Omental fat pad (tissue), 4 donors: Measurements from ENCODE around the gene PLCB1. TPM values are rescaled to one million over a fixed set of nuclear protein-coding genes. Genes with fewer than 3 reads are reported as not detected.

ENCODE experiments used
- ATAC-seq: fragments of 150-250 bp; one replicate; pipeline ENCODE4 v1.9.1; 2016; ENCODE audit warnings: mild to moderate bottlenecking, moderate library complexity; ENCODE audit not compliant: low FRiP score
- DNase-seq: peaks from one replicate; pipeline ENCODE4 v3.0.0-alpha.2; 2019; ENCODE audit warnings: low spot score
- total RNA-seq, 4 donors: library from RNA; depleted of rRNA; stranded (reverse); fragments of >200 nt; gene quantifications; one replicate each; pipeline ENCODE4 v1.1.0, GENCODE V29; 2016
- TF ChIP-seq, protein P1 (sequence below), 3 donors: fragments of 450-650 bp; IDR thresholded peaks; one replicate each; pipeline ENCODE4 v1.5.1; 2016 to 2017; ENCODE audit warnings: antibody characterized with exemption in 3 of 3, mild to moderate bottlenecking in 3 of 3, moderate library complexity in 2 of 3

The PLCB1 gene
- total RNA-seq, 4 donors from 2014 or later = 22.4 to 60.5 (median 36.4) TPM

DNA sequence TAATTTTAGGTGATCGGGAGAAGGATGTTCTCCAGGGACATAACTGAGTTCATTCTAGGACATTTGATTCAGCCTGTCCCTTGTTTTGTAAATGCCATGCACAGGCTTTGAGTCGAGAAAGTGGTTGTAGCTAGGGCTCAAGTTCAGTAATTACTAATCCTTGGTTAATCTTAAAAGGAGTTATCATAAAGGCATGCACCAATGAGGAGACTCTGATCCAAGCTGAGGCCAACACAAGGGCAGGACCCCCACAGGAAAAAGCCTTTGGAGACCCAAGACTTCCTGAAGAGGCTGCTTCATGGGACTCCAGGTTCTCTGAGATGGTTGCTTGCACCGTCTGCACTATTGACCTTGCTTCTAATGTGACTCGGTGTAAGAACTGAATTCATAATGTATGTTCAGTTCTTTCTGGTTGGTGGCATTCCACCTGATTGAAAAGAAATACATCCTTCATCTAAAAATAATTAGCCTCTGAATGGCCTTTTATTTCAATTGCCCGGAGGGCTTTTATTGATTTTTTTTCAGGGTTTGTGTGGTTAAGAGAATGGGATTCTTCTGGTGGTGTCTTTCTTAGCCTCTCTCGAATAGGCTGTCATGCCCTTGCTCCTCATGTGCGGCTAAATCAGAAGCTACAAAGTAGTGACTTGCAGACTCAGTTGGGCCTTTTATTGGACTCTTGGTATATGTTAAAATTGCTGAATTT, 735.1 kb downstream of the PLCB1 start:
- no peak for ATAC-seq
- TF ChIP-seq, protein P1, sequence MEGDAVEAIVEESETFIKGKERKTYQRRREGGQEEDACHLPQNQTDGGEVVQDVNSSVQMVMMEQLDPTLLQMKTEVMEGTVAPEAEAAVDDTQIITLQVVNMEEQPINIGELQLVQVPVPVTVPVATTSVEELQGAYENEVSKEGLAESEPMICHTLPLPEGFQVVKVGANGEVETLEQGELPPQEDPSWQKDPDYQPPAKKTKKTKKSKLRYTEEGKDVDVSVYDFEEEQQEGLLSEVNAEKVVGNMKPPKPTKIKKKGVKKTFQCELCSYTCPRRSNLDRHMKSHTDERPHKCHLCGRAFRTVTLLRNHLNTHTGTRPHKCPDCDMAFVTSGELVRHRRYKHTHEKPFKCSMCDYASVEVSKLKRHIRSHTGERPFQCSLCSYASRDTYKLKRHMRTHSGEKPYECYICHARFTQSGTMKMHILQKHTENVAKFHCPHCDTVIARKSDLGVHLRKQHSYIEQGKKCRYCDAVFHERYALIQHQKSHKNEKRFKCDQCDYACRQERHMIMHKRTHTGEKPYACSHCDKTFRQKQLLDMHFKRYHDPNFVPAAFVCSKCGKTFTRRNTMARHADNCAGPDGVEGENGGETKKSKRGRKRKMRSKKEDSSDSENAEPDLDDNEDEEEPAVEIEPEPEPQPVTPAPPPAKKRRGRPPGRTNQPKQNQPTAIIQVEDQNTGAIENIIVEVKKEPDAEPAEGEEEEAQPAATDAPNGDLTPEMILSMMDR (IDR thresholded peaks at IDR 0.05) = no peak
- DNase-seq = no peak

DNA sequence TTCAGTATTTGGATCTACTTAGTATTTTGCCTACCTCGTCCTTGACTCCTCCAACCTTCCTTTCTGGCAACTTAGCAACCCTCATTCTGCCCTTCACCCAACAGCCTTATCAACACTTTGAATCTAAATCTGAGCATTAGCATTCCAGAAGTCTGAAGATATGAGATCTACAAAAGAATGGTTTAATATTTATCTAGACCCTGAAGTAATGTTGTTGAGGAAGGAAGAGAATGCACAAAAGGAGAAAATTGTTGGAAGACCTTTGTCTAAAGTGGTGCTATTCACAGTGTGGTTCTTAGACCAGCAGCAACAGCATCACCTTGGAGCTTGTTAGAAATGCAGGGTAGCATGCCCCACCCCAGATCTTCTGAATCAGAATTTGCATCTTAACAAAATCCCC, 738.6 kb downstream of the PLCB1 start:
- TF ChIP-seq, protein P1 (IDR thresholded peaks at IDR 0.05) = no peak
- no peak for ATAC-seq
- no peak for DNase-seq

DNA sequence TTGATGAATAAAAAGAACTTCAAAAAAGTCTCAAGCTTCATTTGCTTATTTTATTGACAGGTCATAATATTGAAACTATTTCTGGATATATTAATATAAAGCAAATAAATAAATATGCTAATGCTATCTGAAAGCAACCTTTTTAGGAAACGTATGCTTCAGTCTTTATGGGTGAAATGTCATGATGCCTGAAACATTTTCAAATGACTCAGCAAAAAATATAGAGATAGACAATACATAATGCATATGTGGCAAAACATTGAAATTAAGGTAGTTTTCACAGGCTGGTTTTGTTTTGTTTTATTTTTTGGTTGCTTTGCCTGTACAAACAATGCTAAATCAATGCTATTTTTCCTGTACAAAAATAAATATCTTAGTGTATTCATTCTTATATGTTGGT, 742.4 kb downstream of the PLCB1 start:
- ATAC-seq = no peak

DNA sequence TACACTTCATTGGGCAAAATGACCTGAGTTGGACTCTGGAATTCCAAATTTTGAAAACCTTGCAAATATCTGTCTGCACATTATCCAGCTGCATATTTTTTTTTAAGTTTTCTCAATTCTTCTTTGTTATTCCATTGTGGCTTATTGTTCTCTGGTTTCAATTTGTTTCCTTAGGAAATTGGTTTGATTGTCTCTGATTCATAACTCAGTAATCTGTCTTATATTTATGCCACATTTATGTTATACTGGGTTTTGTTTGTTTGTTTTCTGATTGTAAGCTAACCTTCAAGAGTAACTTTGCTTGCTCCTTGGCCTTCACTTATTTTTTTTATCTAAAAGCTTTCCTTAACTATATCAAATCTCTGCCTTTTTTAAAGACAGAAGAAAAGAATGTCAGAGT, 743.5 kb downstream of the PLCB1 start:
- no peak for DNase-seq
- TF ChIP-seq, protein P1 (IDR thresholded peaks at IDR 0.05) = no peak
- ATAC-seq = no peak

More for the DNA sequence above, 742.4 kb downstream of the PLCB1 start:
- DNase-seq = no peak
- TF ChIP-seq, protein P1 (IDR thresholded peaks at IDR 0.05) = no peak

DNA sequence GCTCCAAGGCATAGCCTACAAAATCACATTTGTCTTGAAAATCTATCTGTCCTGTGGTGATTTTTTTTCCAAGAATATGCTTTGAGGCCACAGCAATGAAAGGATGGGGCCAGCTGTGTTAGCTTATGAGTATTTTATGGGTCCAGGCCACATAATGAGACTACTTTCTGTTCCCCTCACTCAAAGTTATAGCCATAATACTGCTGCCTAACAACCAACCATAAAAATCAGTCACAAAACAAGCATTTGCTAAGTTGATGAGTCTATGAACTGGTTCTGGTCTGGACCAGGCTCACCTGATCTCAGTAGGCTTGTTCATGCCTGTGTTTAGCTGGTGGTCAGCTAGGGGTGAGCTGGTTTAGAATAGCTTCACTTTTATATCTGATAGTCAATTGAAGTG, 744.3 kb downstream of the PLCB1 start:
- DNase-seq (no peak), ATAC-seq (no peak)
- TF ChIP-seq, protein P1 (IDR thresholded peaks at IDR 0.05) = no peak

DNA sequence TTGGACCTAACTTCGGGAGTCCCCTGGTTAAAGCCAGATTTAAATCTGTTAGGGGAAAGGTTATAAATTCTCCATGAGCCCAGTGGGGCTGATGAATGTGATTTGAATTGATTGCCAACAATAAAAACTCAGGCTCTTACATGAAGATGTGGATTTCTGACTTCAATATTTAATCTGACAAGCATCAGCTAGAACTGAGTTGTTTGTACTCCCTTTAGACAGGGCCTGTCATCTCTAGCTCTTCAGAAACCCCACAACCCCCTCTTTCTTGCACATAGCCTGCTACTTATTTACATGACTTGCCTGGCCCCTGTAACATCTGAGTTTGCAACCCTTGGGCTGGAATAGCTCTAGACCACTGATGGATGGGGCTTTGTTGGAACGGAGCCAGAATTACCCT, 745.2 kb downstream of the PLCB1 start:
- DNase-seq (no peak), ATAC-seq (no peak)
- TF ChIP-seq, protein P1 (IDR thresholded peaks at IDR 0.05) = no peak

DNA sequence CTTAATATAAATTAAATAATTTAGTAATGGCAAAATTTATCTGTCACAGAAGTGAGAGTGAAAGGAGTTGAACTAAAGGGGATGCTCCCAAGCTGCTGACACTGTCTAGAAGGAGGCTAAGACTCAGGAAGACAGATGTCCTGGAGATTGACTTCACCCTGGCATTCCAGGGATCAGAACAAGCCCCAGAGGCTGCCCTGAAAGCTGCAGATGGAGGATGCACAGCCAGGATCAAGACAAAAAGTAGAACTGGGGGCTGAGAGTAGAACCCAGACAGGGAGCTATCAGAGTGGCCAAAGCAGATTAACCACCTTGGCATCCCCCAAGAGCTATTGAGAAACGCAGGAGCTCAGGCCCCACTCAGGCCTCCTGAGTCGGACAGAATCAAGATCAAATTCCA, 747.6 kb downstream of the PLCB1 start:
- ATAC-seq = no peak
- TF ChIP-seq, protein P1 (IDR thresholded peaks at IDR 0.05) = no peak
- DNase-seq = no peak
